GM12892 (cell line): ENCODE data around the gene ZNF213.
"Not testable (repeated sequence)": the region's sequence is repeated elsewhere in the genome, so short reads cannot be mapped to it uniquely, and the experiment has no call there.

Source experiments
- DNase-seq: peaks from one replicate; pipeline ENCODE4 v3.0.0; 2011; ENCODE audit not compliant: insufficient read length
- FAIRE-seq: peaks from 2 replicates; lab custom pipeline; 2011; peaks lifted over from hg19 to GRCh38; lab: Jason Lieb, UNC
- POLR2A ChIP-seq: IDR thresholded peaks from 2 replicates; pipeline ENCODE4 v1.6.1; 2011; ENCODE audit warnings: low read depth, low read length, control low read depth
- POLR2AphosphoS5 ChIP-seq: IDR thresholded peaks from 2 replicates; pipeline ENCODE4 v1.6.1; 2011; ENCODE audit warnings: low read depth, low read length, control low read depth
- TAF1 ChIP-seq: IDR thresholded peaks from 2 replicates; pipeline ENCODE4 v1.6.1; 2011; ENCODE audit warnings: low read depth, mild to moderate bottlenecking, control low read depth, low read length, borderline replicate concordance

The ZNF213 gene

DNA sequence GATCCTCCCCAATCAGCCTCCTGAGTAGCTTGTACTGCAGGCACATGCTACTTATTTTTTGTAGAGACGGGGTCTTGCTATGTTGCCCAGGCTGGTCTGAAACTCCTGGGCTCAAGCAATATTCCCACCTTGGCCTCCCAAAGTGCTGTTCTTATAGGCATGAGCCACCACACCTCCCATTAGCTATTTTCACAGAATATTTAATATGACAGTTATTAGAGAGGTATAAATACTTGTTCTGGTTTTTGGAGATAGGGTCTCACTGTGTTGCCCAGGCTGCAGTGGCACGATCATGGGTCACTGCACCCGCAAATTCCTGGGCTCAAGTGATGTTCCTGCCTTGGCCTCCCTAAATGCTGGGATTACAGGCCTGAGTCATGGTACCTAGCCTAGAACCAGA lies 21.1 kb downstream of the ZNF213 start:
- no peak for DNase-seq
- TF ChIP-seq POLR2A (no peak), POLR2AphosphoS5 (no peak), TAF1 (no peak)
- FAIRE-seq, result no peak

DNA sequence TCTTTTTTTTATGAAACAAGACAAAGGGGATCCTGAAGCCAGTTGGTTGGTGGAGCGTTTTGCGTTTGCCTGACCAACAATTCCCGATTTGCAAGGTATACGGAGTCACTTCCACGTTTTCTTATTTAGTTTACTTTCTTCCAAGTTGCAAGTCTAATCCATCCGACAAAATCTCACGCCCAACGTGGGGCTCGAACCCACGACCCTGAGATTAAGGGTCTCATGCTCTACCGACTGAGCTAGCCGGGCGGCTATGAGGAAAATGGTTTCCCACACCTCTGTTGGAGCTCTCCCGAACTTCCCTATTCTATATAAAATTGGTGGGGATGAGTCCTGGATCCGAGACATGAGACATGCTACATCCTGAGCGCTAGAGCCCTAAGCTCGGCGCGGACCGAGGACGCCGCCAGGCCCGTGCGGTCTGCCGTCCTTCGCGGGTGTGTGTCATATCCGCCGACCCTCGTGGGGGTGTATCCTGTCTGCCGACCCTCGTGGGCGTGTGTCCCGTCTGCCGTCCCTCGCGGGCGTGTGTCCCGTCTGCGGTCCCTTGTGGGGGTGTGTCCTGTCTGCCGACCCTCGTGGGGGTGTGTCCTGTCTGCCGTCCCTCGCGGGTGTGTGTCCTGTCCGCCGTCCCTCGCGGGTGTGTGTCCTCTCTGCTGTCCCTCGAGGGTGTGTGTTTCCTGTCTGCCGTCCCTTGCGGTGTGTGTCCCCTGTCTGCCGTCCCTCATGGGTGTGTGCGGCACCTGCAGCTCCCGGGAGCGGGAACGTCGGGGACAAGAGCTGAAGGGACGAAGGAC lies 22.6 kb downstream of the ZNF213 start:
- TF ChIP-seq POLR2A (no peak), POLR2AphosphoS5 (no peak), TAF1 (no peak)
- FAIRE-seq, result no peak
- DNase-seq, result no peak

DNA sequence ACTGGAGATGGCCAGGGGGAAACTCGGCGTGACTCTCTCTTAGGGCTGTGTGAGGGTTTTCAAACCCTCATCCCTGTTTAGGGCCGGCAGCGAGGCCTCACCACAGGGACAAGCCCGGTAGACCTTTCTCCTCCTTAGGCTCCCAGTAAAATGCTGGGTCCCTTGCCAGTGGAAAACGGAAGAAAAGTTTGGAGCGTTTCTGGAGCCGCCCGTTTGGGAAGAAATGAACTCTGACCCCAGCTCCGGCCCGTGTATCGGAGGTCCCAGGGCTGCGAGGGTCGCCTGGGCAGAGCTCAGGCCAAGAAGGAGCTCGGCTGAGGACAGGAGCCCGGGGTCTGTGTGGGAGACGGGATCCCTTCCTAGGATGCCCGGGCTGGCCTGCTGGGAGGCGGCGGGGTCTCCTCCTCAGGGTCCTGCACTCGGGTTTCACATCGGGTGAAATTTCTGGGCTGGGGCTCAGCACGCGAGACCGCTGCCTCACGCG lies 23.2 kb downstream of the ZNF213 start:
- FAIRE-seq, result no peak
- TF ChIP-seq POLR2AphosphoS5, result no peak
- no peak for TF ChIP-seq POLR2A
- no peak for TF ChIP-seq TAF1
- DNase-seq, result no peak

DNA sequence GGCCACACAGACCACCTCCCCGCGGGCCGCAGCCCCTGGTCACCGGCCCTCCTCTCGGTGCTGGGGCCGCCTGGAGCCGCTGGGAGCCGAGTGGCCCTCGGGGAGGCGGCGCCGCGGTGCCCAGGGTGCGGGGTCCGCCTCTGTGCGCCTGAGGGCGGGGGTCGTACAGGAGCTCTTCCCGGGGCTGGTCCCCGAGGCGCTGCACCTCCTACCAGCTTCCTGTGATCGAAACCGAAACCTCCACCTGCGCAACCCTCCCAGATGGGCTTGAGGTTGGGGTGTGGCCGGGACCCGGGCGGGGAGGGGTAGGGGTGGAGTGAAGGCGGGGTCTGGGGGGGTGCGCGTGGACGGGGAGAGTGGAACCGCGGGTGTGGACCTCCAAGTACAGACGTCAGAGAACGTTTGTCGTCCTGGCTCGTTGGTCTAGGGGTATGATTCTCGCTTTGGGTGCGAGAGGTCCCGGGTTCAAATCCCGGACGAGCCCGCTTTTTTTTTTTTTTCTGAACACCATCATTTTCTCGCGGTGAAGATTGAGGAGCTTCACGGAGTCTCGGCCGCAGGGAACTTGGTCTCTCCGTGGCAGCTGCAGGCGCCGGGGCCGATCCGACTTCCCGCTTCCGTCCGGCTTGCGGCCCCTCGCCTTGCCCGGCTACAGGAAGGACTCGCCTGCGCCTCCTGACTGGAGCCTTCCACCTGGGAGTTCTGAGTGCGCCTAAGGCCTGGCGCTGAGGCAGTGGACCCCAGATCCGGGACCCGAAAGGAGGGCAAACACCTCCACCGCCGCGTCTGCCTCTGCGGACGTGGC lies 23.9 kb downstream of the ZNF213 start:
- FAIRE-seq, result peak; percentile 71
- DNase-seq, result peak; percentile 90
- no peak for TF ChIP-seq POLR2A
- no peak for TF ChIP-seq TAF1
- TF ChIP-seq POLR2AphosphoS5, result no peak

GRCh38 chr16:3161235-3162018 lies 26.6 kb downstream of the ZNF213 start:
- DNase-seq (no peak), FAIRE-seq (no peak)
- TF ChIP-seq POLR2AphosphoS5, result no peak
- no peak for TF ChIP-seq POLR2A
- no peak for TF ChIP-seq TAF1

DNA sequence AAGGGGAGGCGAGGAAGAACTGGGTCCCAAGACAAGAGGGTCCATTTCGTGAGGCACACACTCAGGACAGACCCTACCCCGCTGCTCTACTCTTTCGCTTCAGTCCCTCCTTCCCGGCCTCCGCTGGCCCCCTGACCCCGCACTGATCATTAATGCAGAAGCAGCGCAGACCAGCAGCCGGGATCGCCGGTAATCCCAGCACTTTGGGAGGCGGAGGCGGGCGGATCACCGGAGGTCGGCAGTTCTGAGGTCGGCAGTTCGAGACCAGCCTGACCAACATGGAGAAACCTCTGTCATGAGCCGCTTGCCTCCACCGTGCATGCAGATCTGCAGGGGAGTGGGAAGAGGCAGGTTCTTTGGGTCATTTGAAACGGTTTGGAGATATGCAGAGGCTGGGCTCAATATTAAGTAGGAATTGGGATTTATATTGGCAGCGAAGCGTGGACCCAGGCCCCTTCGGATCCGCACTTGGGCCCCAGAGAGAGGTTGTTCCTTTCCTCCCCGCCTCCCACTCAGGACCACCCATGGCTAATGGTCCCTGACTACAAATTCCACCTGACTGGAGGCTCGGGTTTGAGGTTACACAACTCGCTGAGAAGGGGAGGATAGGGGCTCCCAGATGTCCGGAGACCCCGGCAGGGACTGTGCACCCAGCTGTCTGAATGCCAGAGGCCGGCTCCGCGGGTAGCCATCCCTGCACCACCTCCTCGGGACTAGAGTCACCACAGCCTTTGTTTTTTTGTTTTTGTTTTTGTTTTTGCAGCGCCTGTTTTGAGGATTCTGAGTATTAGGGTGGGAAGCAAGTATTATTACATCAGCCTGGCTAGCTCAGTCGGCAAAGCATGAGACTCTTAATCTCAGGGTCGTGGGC lies 29.5 kb downstream of the ZNF213 start:
- FAIRE-seq, result no peak
- DNase-seq, result no peak
- TF ChIP-seq POLR2AphosphoS5 (no peak), TAF1 (no peak), POLR2A (no peak)

DNA sequence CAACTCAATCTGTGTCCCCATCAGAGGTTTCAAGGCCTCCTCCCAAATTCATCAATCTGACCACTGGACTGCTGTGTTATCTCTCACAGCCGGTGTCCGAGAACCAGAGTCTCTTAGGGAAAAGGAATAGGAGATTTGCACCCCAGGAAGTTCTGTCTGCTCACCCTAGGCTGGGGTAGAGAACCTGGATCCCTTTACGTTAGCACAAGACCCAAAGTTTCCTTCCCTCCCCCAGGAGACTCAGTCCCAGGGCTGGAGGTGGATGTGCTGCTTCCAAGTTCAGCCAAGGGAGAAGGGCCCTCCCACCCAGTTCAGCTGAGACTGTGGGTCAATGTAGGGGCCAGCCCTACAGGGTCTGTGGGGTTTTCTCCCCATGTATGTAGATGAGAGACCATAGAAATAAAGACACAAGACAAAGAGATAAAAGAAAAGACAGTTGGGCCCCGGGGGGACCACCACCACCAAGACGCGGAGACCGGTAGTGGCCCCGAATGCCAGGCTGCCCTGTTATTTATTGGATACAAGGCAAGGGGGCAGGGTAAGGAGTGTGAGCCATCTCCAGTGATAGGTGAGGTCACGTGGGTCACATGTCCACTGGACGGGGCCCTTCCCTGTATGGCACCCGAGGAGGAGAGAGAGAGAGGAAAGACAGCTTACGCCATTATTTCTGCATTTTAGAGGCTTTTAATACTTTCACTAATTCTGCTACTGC lies 30.4 kb downstream of the ZNF213 start:
- FAIRE-seq (no peak), DNase-seq (no peak)
- TF ChIP-seq POLR2A, result no peak
- no peak for TF ChIP-seq TAF1
- TF ChIP-seq POLR2AphosphoS5, result no peak

DNA sequence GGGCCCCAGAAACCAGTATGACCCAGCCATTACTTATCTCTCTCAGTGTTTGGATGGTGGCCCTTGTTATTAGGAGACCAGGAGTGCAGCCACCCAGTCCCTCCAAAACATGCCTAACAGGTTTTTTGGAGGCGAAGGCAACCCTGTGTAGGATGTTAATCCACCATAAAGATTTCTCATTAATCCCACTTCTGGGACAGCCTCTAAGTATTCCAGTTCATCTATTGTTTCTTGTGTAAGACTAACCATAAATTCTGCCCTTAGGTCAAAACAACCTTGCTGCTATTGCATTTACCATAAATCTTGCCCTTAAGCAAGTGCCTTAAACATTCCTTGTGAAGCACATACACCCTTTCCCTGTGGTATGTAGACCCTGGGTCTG lies 31.7 kb downstream of the ZNF213 start:
- DNase-seq (no peak), FAIRE-seq (no peak)
- TF ChIP-seq POLR2AphosphoS5, result no peak
- TF ChIP-seq POLR2A, result no peak
- TF ChIP-seq TAF1, result no peak

DNA sequence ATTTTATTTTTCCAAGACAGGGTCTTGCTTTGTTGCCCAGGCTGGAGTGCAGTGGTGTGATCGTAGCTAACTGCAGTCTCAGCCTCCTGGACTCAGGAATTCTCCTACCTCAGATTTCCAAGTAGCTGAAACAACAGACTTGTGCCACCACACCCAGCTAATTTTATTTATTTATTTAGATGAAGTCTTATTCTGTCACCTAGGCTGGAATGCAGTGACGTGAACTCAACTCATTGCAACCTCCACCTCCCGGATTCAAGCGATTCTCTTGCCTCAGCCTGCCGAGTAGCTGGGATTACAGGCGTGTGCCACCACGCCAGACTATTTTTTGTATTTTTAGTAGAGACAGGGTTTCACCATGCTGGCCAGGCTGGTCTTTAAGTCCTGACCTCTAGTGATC lies 33.9 kb downstream of the ZNF213 start:
- DNase-seq, FAIRE-seq: not testable (repeated sequence)

DNA sequence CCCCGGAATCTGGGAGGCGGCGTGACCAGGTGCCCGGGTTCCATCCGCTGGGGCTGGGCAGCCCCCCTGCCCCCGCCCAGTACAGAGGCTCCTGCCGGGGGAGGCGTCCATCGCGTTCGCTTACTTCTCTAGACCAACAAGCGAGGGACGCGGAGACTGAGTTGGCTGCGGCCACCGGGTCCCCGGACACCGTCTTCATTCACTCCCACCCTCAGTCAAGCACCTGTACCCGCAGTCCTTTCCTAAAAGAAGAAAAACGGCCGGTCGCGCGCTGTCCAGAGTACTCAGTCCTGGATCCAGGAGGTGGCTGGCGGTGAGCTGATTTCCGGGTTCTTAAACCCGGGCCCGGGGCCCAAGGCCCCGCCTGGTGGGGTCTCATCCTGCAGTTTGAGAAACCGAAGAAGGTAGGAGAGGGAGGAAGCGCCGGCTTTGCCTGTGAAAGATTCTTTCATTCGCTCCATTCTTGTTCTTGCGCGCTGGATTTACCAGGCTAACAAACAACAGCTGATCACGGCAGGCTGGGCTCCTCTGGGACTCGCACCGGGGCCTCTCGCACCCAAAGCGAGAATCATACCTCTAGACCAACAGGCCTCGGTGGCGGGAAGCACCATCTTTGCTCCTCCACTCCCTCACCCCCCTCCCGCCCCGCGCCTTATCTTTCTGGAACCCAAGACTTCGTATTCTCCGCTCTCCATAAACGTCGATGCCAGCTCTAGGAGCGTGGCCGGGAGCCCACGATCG lies 35.8 kb downstream of the ZNF213 start:
- FAIRE-seq (peak; percentile 76), DNase-seq (no peak)
- TF ChIP-seq TAF1 (no peak), POLR2AphosphoS5 (no peak), POLR2A (no peak)
